Activated naive CD4-positive, alpha-beta T cell (primary cell): Measurements from ENCODE around the gene SLC9A9.
"Not testable (repeated sequence)": the region's sequence is repeated elsewhere in the genome, so short reads cannot be mapped to it uniquely, and the experiment has no call there.

Experiments used
- DNase-seq, 4 experiments: peaks; one replicate each; lab custom pipeline; 2025; lab: John Stamatoyannopoulos, UW

Gene SLC9A9

DNA sequence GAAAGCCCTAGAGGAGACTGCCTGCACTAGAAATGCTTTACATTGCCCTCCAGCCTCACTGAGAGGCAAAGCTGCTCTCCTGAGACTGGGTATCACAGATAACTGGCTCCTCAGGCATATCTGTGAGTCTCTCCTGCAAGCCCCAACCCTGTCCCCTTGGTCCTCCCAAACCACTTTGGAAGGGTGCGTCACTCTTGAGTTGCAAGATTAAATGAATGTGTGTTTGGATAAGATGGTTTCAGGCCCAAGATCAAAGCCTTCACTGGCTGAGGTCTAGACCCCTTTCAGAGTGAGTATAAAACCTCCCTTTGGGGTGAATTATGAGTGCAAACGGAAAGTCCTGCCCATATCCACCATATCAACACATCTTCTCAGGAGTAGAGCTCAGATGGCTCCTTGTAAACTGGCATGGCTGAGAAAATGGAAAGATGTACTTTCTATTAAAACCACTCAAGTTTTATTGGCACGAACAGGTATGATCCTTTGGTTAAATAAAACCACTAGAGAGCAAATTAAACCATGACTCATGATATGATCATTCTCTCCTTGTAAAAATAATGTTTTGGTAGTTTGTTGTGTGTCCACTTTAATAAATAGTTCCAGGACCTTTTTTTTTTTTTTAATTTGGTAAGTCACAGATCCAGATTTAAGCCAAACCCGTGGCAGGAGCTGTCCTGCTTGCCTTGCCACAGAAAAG lies 564.7 kb downstream of the SLC9A9 start:
- no peak for DNase-seq

DNA sequence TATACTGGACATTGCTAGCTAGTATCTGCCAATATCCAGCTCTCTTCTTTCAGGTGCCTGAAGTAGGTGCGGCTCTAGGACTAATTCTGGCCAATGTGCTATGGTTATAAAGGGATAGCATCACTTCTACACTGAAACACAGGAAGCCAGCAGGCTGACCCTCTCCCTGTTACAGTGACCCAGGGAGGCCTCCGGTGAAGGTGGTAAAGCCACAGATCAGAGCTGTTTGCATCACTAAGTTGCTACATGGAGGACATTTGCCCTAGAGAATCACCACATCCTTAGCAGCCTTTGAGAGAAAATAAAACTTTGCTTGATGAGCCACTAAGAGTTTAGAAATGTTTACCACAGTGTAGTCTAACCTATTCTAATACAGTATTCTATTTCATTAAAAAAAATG lies 567.3 kb downstream of the SLC9A9 start:
- no peak for DNase-seq

DNA sequence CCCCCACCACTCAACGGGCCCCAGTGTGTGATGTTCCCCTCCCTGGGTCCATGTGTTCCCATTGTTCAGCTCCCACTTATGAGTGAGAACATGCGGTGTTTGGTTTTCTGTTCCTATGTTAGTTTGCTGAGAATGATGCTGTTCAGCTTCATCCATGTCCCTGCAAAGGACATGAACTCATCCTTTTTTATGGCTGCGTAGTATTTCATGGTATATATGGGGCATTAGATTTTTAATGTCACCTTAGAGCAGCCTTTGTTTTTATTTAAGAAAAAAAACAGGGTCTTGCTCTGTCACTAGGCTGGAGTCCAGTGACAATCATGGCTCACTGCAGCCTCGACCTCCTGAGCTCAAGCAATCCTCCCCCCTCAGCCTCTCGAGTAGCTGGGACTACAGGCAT lies 568.7 kb downstream of the SLC9A9 start:
- DNase-seq, result not testable (repeated sequence)

DNA sequence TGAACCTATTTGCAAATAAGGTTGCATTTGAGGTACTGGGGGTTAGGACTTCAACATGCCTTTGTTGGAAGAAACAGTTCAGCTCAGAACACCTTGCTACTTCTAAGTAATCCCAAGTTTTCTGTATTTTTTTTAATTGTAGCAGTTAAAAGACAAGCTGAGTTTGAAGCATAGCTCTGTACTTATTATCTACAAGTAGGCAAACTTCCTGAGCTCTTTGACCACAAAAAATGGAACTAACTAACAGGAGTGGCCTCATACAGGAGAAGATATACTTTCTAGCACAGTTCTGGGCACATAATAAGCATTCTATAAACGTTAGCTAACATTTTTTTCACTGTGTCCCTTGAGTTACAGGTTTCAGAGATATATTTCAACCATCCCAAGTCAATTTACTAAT lies 569.5 kb downstream of the SLC9A9 start:
- no peak for DNase-seq

DNA sequence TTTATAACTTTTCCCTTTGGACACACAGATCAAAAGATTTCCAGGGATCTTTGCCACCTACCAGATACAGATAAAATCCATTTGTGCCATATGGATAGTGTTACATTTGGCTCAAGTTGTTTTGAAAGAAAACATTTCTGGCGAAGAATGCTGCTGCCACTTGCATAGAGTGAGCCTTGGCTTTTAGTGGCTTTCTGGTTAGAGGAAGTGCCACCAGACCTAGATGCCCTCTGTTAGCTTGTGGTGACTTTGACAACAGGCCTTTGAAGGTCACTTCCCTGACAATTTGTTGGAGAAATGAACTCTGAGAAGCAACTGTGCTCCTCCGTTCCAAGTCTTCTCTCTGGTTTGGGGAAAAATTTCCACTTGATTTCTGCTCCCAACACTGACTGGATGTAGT lies 570.7 kb downstream of the SLC9A9 start:
- DNase-seq, result no peak

DNA sequence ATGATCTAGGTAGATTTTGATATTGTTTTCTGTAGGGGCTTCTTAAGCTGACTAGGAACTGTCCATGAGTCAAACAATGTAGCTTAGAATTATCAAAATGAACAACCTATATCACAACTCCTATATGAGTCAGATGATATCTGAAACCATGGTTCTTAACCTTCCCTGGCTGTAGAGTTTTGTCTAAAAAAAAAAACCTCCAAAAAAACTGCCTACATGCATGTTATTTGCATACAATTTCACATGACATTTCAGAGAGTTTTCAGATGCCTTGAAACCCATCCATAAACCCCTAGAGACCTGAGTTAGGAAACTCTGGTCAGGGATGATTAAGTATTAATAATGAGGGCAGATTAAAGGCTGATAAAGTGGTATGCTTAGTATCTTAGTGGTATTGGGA lies 571.7 kb downstream of the SLC9A9 start:
- no peak for DNase-seq

DNA sequence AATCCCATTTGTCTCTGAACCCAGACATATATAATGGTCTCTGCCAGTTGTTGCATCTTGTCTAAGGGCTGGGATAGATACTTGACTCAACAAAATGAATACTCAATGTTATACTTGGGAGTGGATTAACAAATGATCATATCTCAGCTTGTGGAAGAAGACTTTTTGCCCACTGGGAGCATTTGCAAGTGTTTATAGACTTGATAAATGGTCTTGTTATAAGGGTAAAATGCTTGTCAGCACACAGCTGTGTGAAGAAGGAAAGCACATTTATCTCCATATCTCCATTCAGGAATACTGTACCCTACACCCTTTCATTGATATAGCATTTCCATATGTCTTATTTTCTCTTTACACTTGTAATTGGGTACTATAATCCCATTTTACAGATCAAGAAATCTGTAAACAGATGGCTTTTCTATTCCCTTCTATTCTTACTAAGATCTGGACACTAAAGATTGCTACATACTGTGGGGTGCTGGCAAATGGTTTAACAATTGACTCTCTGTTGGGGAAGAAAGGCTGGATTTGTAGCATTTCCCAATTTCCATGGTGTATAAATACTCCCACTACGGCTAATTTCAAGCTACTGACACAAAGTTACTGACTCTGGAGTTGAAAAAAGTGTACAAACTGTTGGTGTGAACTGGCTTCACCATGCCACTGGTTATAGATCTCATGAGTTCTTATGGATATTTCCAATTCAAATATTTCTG lies 574.1 kb downstream of the SLC9A9 start:
- DNase-seq, result no peak

DNA sequence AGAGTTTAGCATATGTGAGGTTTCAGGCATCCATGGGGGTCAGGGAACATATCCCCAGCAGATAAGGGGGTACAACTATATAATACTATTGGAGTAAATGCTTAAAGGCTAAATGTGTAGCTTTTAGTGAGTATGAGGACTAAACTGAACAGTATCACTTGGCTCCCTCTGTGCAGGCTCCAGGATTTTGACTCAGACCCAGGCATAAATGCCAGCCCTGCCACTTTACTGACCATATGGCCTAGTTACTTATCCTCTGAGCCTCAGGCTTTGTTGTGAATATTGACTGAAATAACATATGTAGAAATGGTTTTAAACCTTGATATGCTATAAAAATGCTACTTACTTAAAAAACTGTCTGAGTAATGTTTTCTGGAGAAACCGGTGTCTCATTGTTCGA lies 577.1 kb downstream of the SLC9A9 start:
- no peak for DNase-seq

DNA sequence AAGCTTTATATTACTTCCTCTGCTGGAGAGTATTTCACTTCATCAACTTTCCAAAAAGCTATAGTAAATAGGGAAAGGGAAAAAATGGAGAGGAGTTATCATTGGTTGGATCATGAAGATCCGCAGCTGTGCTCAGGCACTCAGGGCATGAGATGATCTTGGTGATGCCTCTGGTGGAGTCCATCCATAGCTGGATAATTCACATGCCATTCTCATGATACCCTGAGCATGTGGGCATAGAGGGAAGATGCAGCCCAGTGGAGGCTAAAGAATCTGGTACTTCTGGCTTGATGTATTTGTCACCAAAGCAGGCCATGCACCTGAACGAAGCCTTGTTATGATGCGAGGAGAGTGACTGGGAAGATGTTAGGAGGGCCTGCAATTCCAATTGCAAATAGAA lies 578.5 kb downstream of the SLC9A9 start:
- DNase-seq, result no peak

DNA sequence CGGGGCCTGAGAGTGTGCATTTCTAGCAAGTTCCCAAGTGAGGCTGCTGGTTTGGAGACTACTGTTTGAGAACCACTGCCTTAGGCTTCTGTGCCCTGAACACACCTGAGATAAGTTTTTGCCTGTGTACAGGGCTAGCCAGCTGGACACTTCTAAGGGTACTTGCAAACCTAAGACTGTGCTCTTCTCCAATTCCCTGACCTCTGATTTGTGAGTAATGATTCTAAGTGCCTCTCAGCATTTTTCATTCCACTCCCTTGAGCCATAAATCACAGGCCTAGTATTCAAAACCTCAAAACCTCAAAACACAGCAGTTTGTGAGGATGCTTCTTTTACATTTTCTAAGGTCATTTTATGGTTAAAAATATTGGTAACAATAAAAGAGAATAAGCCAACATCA lies 580.3 kb downstream of the SLC9A9 start:
- DNase-seq, result no peak

DNA sequence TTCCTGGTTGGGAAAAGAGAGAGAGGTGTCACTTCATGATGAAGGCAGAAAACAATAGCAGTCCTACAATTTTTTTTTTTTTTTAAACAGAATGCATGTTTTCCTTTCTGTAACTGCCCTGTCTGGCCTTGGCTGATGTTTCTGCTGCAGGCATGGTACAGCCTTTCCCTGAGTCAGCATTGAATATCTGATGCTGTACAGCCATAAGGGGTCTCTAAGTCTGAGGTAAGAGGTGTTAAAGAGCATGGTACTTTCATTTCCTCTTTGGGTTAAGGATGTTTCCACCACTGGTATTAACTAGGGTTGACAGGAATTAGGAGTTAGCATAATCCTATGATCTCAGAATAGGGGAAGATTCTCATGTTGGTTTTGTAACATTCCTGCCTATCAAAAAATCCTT lies 581.3 kb downstream of the SLC9A9 start:
- DNase-seq, result no peak

DNA sequence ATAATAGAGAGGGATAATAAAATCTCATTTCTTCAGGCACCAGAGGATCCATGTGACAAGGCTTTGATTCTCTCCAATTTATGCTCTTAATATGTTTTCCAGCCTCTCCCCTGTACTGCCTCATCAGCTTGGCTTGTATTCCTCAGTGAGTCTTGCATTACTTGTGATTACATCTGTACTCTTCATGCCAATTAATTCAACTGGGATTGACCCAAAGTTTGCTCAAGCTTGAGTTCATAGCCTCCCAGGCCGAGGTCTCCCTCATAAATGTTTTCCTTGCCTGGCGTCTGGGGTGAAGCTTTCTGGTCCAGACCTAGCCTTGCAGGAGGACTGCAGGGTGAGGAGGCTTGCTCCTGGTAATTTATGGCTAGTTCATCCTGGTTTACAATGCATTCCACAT lies 581.8 kb downstream of the SLC9A9 start:
- DNase-seq, result no peak

DNA sequence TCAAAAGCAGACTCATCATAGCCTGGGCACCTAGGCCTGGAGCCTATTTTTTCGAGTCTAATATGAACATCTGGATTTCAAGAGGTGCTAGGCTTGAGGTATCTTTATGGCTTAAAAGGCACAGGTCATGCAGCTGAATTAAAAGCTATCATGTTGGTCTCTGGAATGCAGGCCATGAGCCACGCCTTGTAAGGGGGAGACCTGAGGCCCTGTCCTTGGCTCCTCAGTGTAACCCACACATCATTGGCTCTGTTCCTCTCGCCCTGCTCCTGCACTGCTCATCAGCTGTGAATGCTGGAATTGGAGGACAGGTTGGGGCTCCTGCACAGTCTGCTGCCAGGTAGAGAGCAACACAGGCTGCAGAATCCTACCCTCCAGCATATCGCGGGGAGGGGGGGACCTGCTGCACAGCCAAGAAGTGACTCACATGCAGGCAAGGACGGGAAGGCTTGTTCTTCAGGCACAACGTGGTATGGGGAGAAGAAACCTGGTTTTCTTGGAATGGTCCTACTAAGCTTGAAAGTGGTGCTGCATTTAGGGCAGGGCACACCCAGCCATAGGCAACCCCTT lies 582.7 kb downstream of the SLC9A9 start:
- DNase-seq, result no peak

DNA sequence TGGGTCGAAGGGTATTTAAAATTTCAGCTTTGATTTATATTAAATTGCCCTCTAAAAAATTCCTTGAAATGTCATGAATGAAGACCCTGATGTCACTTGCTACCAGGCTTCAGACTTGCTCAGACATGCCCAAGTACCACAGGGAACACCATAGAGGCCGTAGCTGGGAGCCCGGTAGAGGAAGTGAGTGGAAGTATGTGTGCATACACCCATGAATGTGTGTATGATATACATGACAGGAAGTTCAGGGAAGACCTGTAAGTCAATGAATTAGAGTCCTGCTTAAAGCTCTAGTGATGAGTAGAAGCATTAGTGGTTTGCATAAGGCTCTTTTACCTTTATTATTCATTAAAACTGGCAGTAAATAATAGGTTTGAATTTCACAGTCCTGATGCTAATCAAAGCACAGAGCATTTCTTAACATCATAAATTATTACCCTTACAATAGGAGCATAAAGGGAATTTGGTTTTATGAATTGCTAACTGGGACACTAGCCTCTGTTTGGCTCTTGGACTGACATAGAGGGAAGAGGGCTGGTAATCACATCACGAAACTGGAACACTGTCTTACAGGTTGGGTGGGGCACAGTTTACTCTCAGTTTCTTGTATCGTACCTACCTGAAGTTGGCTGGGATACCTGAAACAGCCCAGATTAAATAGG lies 584.3 kb downstream of the SLC9A9 start:
- no peak for DNase-seq

DNA sequence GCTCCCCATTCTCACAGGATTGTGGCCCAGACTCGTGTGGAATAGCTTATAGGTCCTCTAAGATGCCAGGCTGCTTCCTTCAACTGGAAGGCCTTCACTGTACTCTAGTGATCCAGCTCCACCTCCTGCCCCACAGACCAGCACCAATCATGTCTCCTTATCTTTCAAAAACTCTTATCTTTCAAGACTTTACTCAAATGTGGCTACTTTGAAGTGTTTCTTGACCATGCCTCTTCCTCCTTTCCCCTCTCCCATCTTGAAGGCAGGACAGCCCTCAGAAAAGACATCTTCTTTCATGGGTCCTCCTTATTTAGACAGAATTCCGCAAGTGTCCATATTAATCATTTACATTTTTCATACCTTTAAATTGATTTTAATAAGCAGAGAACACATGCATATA lies 586.4 kb downstream of the SLC9A9 start:
- no peak for DNase-seq

DNA sequence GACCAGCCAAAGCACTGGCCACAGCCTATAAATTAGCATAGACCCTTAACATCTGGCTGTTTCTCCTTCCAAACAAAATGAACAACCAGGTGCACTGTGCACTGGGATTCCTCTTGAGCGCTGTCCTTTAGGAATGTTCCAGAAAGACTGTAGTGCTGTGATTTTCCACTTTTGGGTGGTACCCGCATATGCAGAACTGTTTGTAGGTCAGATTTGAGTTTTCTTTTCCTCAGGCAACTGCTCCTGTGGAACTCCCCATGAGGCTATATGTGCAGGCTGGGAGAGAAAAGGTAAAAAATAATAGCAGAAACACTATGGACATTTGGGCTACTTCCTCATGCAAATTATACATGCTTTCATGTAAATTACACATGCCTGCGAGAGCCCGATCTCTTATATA lies 589.6 kb downstream of the SLC9A9 start:
- DNase-seq, result no peak

DNA sequence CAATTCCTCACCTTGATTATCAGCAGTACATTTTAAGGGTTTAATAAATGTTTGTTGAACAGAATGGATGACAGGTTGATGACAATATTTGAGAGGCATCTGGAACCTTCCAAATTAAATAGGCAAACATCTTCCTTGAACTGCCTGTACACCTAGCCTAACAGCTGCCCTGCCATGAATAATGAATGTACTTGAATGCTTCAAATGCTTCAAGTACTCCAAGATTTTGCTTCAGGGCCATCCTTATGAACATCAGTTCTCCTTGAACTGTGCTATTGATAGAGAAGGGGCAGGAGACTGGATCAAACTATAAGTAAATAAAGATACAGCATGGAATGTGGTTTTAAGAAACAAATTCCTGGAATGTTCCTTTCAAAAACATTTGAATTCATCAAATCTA lies 591.9 kb downstream of the SLC9A9 start:
- no peak for DNase-seq

DNA sequence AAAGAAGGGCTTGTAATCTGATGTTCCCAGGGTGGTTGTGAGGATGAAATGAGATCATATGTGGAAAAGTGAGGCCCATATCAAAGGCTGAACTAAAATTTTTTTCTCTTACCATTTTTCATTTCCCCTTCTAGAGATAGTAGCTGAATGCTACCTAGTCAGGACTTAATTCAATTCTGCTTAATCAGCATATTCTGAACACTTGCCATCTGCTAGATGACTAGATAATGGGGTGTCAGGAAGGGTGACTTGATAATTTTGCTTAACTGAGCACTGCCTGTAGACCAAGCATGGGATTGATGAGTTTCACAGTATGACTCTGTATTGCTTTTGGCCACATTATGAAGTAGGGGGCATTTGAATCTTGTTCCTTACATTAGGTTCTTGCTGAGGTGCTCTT lies 592.5 kb downstream of the SLC9A9 start:
- DNase-seq, result no peak

DNA sequence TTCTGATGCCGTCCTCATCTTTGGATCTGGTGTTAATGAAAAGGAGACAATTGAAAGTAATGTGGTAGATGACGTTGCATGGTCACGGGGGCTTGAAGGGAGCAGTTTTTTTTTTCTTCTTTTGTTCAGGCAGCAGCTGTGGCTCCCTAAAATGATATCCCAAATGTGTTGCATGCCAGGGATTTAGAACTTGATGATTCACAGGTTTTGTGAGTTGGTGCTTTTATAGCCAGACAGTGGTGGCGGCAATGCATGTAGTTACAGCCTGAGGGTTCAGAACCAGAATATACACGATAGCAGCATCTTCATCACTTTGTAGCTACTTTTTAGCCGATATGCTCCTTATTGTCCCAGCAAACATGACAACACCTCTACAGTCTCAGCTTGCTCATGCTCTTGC lies 595.3 kb downstream of the SLC9A9 start:
- DNase-seq, result no peak

DNA sequence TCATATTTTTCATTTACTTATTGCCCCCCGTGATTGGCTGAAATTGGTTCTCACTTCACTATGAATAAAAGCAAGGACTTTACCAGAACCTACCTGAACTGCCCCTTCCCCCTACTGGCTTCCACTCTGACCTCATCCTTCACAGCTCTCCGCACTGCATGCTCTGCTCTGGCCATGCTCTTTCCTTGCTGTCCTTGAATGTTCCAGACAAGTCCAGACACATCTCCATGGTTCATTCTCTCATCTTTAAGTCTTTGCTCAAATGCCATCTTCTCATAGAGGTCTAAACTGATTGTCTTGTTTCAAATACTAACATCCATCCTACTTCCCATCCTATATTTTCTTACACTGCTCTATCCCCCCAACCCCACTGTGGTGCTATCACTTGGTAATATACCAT lies 599.3 kb downstream of the SLC9A9 start:
- no peak for DNase-seq

DNA sequence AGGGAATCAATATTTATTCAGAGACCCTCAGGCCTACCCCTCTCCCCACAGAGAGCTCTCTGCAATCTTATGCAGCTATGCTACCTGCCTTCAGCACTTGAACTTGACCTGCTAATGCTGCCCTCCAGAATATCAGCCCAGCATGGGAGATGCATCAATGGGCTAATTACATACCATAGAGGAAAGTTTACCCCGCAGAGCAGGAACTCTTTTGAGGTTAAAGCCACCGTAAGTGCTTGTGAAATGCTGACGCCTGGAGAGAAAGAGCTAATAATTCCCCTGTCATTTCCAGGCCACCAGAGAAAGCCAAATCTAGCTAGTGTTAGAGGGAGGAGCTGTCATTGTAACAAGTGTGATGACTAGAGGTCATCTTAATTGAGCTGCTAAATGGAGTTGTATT lies 601.2 kb downstream of the SLC9A9 start:
- no peak for DNase-seq

DNA sequence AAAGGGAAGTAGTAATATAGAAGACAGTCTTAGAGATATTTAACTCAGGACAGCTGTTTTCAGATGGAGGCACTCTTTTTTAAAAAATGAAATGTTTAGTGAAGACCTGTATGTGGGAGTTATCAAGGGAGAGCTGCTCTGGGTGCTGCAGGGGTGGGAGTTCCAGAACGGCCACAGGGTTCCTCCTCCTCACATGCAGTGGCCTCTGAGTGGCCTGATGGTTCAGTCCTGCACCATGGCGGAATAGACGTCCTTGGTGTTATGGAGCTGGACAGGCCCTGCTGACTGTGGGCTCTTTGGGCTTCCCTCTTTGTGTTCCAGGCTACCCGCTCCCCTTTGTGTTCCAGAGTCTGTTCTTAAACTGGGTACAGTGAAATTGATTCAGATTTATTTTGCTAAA lies 602.6 kb downstream of the SLC9A9 start:
- DNase-seq, result no peak

DNA sequence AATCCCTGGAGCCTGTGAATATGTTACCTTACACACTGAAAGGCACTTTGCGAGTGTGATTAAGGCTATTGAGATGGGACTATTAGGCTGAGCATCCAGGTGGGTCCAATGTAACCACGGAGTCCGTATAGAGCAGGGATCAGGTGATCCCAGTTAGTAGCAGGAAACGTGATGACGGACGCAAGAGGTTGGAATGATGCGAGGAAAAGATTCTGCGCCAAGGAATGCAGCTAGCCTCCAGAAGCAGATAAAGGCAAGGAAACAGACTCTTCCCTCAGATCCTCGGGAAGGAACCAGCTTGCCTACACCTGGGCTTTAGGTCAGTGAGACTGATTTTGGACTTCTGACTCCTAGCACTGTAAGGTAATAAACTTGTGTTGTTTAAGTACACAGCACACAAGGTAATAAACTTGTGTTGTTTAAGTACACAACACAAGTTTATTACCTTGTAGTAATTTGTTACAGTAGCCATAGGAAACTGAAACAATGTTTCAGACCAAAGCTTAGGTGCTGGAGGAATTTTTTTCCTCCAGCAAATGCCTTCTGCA lies 603.7 kb downstream of the SLC9A9 start:
- no peak for DNase-seq
